ENCODE results near the gene EDAR.

The EDAR gene

GRCh38 chr2:108965540-108966289, 23.3 kb downstream of the EDAR start:
- Histone ChIP-seq H3K27me3 (ENCODE audit: control insufficient read depth in 1 of 2, insufficient read depth in 1 of 2, low read length in 2 of 2) (peaks cover 40 to 75% of the 10 kb centered on the region in 2 experiments), H3K36me3 (ENCODE audit: control insufficient read depth in 1 of 2, insufficient read depth in 2 of 2, low read depth in 1 of 2, low read length in 2 of 2) (no peaks in the 10 kb centered on the region), H2AK5ac (ENCODE audit: low read length, severe bottlenecking) (no peak overlapping the region), H3K23ac (ENCODE audit: low read length in 2 of 2) (no peak overlapping the region), H2BK12ac (ENCODE audit: low read length in 2 of 2) (no peak overlapping the region), H3K9ac (ENCODE audit: low read length) (no peak overlapping the region), H3K79me1 (replicated peaks; ENCODE audit: low read length, poor library complexity, severe bottlenecking) (no peaks in the 10 kb centered on the region), H2BK15ac (ENCODE audit: low read depth, poor library complexity, severe bottlenecking) (no peak overlapping the region), H2AFZ (ENCODE audit: low read depth, low read length) (no peak overlapping the region), H3K4me1 (ENCODE audit: control insufficient read depth, insufficient read depth, low read depth, low read length) (peaks cover 2% of the 10 kb centered on the region), H3K9me3 (ENCODE audit: control insufficient read depth, low read length) (no peaks in the 10 kb centered on the region), H2BK5ac (ENCODE audit: low read depth, low read length, poor library complexity, severe bottlenecking) (no peak overlapping the region), H3K14ac (ENCODE audit: low read length in 2 of 2) (no peak overlapping the region), H3K4me3 (ENCODE audit: insufficient read depth in 1 of 2, low read depth in 1 of 2, low read length in 2 of 2) (no peak overlapping the region), H3K4ac (ENCODE audit: low read depth in 1 of 2, low read length in 2 of 2) (no peak overlapping the region), H4K91ac (ENCODE audit: low read length) (no peak overlapping the region), H2BK120ac (ENCODE audit: low read depth, low read length) (no peak overlapping the region), H4K8ac (ENCODE audit: low read length) (no peak overlapping the region), H3K4me2 (ENCODE audit: low read length, poor library complexity, severe bottlenecking) (no peak overlapping the region), H3K27ac (ENCODE audit: low read length, poor library complexity, severe bottlenecking) (no peak overlapping the region), H3K18ac (ENCODE audit: low read depth in 1 of 2, low read length in 2 of 2) (no peak overlapping the region)
- no peak for DNase-seq
- 24% methylated on average over 2 of the region's 3 CpGs for WGBS

DNA sequence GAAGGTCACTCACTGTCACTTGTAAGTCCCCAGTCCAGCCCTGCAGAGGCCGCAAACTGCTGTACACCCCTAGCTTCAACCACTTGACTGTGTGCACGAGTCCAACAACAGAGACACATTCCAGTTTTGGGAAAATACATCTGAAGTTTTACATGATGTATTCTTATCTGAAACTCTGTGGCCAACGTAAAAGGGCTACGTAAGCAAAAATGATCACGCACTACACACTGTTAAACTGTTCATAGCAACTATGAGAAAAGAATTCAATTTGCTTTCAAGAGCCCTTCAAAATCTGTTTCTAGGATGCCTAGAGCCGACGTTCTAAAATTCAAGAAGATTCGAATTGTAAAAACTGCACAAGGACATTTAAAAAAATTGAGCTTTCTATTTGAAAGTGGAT, 26.0 kb downstream of the EDAR start:
- Histone ChIP-seq H3K27me3 (ENCODE audit: control insufficient read depth in 1 of 2, insufficient read depth in 1 of 2, low read length in 2 of 2) (peaks cover 39 to 67% of the 10 kb centered on the region in 2 experiments), H3K4me1 (ENCODE audit: control insufficient read depth, insufficient read depth, low read depth, low read length) (peaks cover 2% of the 10 kb centered on the region), H3K9ac (ENCODE audit: low read length) (no peak overlapping the region), H4K91ac (ENCODE audit: low read length) (no peak overlapping the region), H2BK12ac (ENCODE audit: low read length in 2 of 2) (no peak overlapping the region), H3K27ac (ENCODE audit: low read length, poor library complexity, severe bottlenecking) (no peak overlapping the region), H3K4me3 (ENCODE audit: insufficient read depth in 1 of 2, low read depth in 1 of 2, low read length in 2 of 2) (no peak overlapping the region), H3K36me3 (ENCODE audit: control insufficient read depth in 1 of 2, insufficient read depth in 2 of 2, low read depth in 1 of 2, low read length in 2 of 2) (no peaks in the 10 kb centered on the region), H2AK5ac (ENCODE audit: low read length, severe bottlenecking) (no peak overlapping the region), H3K9me3 (ENCODE audit: control insufficient read depth, low read length) (no peaks in the 10 kb centered on the region), H2BK5ac (ENCODE audit: low read depth, low read length, poor library complexity, severe bottlenecking) (no peak overlapping the region), H2BK120ac (ENCODE audit: low read depth, low read length) (no peak overlapping the region), H3K14ac (ENCODE audit: low read length in 2 of 2) (no peak overlapping the region), H3K4ac (ENCODE audit: low read depth in 1 of 2, low read length in 2 of 2) (no peak overlapping the region), H2BK15ac (ENCODE audit: low read depth, poor library complexity, severe bottlenecking) (no peak overlapping the region), H3K79me1 (replicated peaks; ENCODE audit: low read length, poor library complexity, severe bottlenecking) (no peaks in the 10 kb centered on the region), H4K8ac (ENCODE audit: low read length) (no peak overlapping the region), H3K4me2 (ENCODE audit: low read length, poor library complexity, severe bottlenecking) (no peak overlapping the region), H3K23ac (ENCODE audit: low read length in 2 of 2) (no peak overlapping the region), H2AFZ (ENCODE audit: low read depth, low read length) (no peak overlapping the region), H3K18ac (ENCODE audit: low read depth in 1 of 2, low read length in 2 of 2) (no peak overlapping the region)
- 91% methylated on average over 8 of the region's 8 CpGs for WGBS
- DNase-seq, result no peak

DNA sequence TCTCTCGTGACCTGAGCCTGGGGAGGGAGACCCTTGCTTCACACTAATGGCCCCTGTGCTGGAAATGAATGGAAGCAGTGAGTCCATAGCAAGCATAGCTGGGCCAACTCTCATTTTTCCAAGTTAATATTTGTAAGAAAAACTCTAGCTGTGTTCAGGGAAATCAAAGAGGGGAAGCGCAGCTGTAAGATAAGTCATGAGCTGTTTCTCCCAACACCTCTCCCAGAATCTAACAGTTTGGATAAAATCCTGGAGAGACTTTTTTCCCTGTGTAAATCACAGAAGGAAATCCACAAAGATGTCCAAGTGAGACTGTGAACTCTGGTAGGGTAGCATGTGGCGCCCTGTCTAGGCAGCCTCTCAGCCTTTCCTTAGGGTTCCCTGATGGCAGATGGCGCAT, 27.2 kb downstream of the EDAR start:
- H3K9me3 ChIP-seq (ENCODE audit: control insufficient read depth, low read length), result no peaks in the 10 kb centered on the region
- no peaks in the 10 kb centered on the region for H3K36me3 ChIP-seq (ENCODE audit: control insufficient read depth in 1 of 2, insufficient read depth in 2 of 2, low read depth in 1 of 2, low read length in 2 of 2)
- H4K8ac ChIP-seq (ENCODE audit: low read length), result no peak overlapping the region
- peaks cover 2% of the 10 kb centered on the region for H3K4me1 ChIP-seq (ENCODE audit: control insufficient read depth, insufficient read depth, low read depth, low read length)
- 87% methylated on average over 4 of the region's 4 CpGs for WGBS
- no peak overlapping the region for H3K18ac ChIP-seq (ENCODE audit: low read depth in 1 of 2, low read length in 2 of 2)
- no peak overlapping the region for H3K4ac ChIP-seq (ENCODE audit: low read depth in 1 of 2, low read length in 2 of 2)
- H3K27me3 ChIP-seq (ENCODE audit: control insufficient read depth in 1 of 2, insufficient read depth in 1 of 2, low read length in 2 of 2), result peaks cover 41 to 69% of the 10 kb centered on the region in 2 experiments
- H2BK12ac ChIP-seq (ENCODE audit: low read length in 2 of 2), result no peak overlapping the region
- H3K23ac ChIP-seq (ENCODE audit: low read length in 2 of 2), result no peak overlapping the region
- H2BK120ac ChIP-seq (ENCODE audit: low read depth, low read length), result no peak overlapping the region
- H3K27ac ChIP-seq (ENCODE audit: low read length, poor library complexity, severe bottlenecking), result no peak overlapping the region
- no peak overlapping the region for H2AK5ac ChIP-seq (ENCODE audit: low read length, severe bottlenecking)
- no peak overlapping the region for H3K14ac ChIP-seq (ENCODE audit: low read length in 2 of 2)
- no peak overlapping the region for H2AFZ ChIP-seq (ENCODE audit: low read depth, low read length)
- no peak overlapping the region for H2BK15ac ChIP-seq (ENCODE audit: low read depth, poor library complexity, severe bottlenecking)
- no peak overlapping the region for H4K91ac ChIP-seq (ENCODE audit: low read length)
- H3K4me3 ChIP-seq (ENCODE audit: insufficient read depth in 1 of 2, low read depth in 1 of 2, low read length in 2 of 2), result no peak overlapping the region
- no peak overlapping the region for H3K9ac ChIP-seq (ENCODE audit: low read length)
- H3K79me1 ChIP-seq (replicated peaks; ENCODE audit: low read length, poor library complexity, severe bottlenecking), result no peaks in the 10 kb centered on the region
- no peak for DNase-seq
- no peak overlapping the region for H3K4me2 ChIP-seq (ENCODE audit: low read length, poor library complexity, severe bottlenecking)
- no peak overlapping the region for H2BK5ac ChIP-seq (ENCODE audit: low read depth, low read length, poor library complexity, severe bottlenecking)

DNA sequence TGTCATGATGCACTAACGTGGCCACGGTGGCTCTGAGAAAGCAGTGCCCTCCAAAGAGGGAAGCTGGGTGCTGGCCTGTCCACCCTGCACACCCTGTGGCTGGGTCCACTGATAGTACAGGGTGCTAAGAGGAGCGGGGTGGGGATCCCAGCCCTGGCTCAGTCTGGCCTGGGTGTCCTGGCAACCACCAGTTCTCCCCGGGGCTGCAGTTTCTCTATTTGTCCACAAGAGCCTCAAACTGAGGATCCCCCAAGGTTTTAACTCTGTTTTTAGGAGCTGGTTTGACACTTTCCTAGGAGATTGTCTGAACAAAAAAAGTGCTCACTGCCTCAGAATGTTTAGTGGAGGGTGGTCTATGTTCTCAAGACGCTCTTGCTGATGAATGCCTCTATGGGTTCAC, 29.0 kb downstream of the EDAR start:
- Histone ChIP-seq H3K23ac (ENCODE audit: low read length in 2 of 2) (no peak overlapping the region), H3K4ac (ENCODE audit: low read depth in 1 of 2, low read length in 2 of 2) (no peak overlapping the region), H2AFZ (ENCODE audit: low read depth, low read length) (no peak overlapping the region), H3K9me3 (ENCODE audit: control insufficient read depth, low read length) (no peaks in the 10 kb centered on the region), H3K27me3 (ENCODE audit: control insufficient read depth in 1 of 2, insufficient read depth in 1 of 2, low read length in 2 of 2) (peaks cover 38 to 61% of the 10 kb centered on the region in 2 experiments), H3K9ac (ENCODE audit: low read length) (no peak overlapping the region), H4K8ac (ENCODE audit: low read length) (no peak overlapping the region), H3K14ac (ENCODE audit: low read length in 2 of 2) (no peak overlapping the region), H3K18ac (ENCODE audit: low read depth in 1 of 2, low read length in 2 of 2) (no peak overlapping the region), H3K4me2 (ENCODE audit: low read length, poor library complexity, severe bottlenecking) (no peak overlapping the region), H2BK120ac (ENCODE audit: low read depth, low read length) (no peak overlapping the region), H3K79me1 (replicated peaks; ENCODE audit: low read length, poor library complexity, severe bottlenecking) (no peaks in the 10 kb centered on the region), H3K27ac (ENCODE audit: low read length, poor library complexity, severe bottlenecking) (no peak overlapping the region), H3K4me1 (ENCODE audit: control insufficient read depth, insufficient read depth, low read depth, low read length) (peaks cover 2% of the 10 kb centered on the region), H4K91ac (ENCODE audit: low read length) (no peak overlapping the region), H3K4me3 (ENCODE audit: insufficient read depth in 1 of 2, low read depth in 1 of 2, low read length in 2 of 2) (no peak overlapping the region), H2BK12ac (ENCODE audit: low read length in 2 of 2) (no peak overlapping the region), H2BK5ac (ENCODE audit: low read depth, low read length, poor library complexity, severe bottlenecking) (no peak overlapping the region), H2BK15ac (ENCODE audit: low read depth, poor library complexity, severe bottlenecking) (no peak overlapping the region), H3K36me3 (ENCODE audit: control insufficient read depth in 1 of 2, insufficient read depth in 2 of 2, low read depth in 1 of 2, low read length in 2 of 2) (no peaks in the 10 kb centered on the region), H2AK5ac (ENCODE audit: low read length, severe bottlenecking) (no peak overlapping the region)
- WGBS, result 92% methylated on average over 5 of the region's 5 CpGs
- DNase-seq, result no peak

All from mesenchymal stem cell (in vitro differentiated cells and primary cell).